Measurements from ENCODE around the gene LDAF1.
"Not testable (repeated sequence)": the region's sequence is repeated elsewhere in the genome, so short reads cannot be mapped to it uniquely, and the experiment has no call there.

LDAF1 gene

GRCh38 chr16:21194771-21195301 is 36.4 kb downstream of the LDAF1 start:
- H3K4me3 ChIP-seq (ENCODE audit: low read depth, low read length) = no peak overlapping the region
- no peak for TF ChIP-seq CTCF (IDR thresholded peaks at IDR 0.05; ENCODE audit: low read depth, low read length)
- in situ Hi-C loops (cut with HindIII; ENCODE audit: low sequenced_read_pairs) = no loop called here
- DNase-seq (ENCODE audit: low read depth, low spot score) = peak; percentile 27

GRCh38 chr16:21195330-21195729 is 36.9 kb downstream of the LDAF1 start:
- DNase-seq (ENCODE audit: low read depth, low spot score); in situ Hi-C loops (cut with HindIII; ENCODE audit: low sequenced_read_pairs); H3K4me3 ChIP-seq (ENCODE audit: low read depth, low read length): not testable (repeated sequence)

GRCh38 chr16:21197112-21197511 is 38.6 kb downstream of the LDAF1 start:
- in situ Hi-C loops (cut with HindIII; ENCODE audit: low sequenced_read_pairs) = no loop called here
- DNase-seq (ENCODE audit: low read depth, low spot score) = no peak

GRCh38 chr16:21197621-21198020 is 39.1 kb downstream of the LDAF1 start:
- in situ Hi-C loops (cut with HindIII; ENCODE audit: low sequenced_read_pairs) = no loop called here
- TF ChIP-seq CTCF (IDR thresholded peaks at IDR 0.05; ENCODE audit: low read depth, low read length) = no peak
- no peak overlapping the region for H3K4me3 ChIP-seq (ENCODE audit: low read depth, low read length)
- no peak for DNase-seq (ENCODE audit: low read depth, low spot score)

More at GRCh38 chr16:21197112-21197511, 38.6 kb downstream of the LDAF1 start:
- no peak overlapping the region for H3K4me3 ChIP-seq (ENCODE audit: low read depth, low read length)
- no peak for TF ChIP-seq CTCF (IDR thresholded peaks at IDR 0.05; ENCODE audit: low read depth, low read length)

- in situ Hi-C loops (cut with HindIII; ENCODE audit: low sequenced_read_pairs) = no loop called here
These were observed 41.2 kb downstream of the LDAF1 start for GRCh38 chr16:21199607-21200218.

GRCh38 chr16:21203155-21203797 is 44.8 kb downstream of the LDAF1 start:
- no peak overlapping the region for H3K4me3 ChIP-seq (ENCODE audit: low read depth, low read length)
- no peak for TF ChIP-seq CTCF (IDR thresholded peaks at IDR 0.05; ENCODE audit: low read depth, low read length)
- in situ Hi-C loops (cut with HindIII; ENCODE audit: low sequenced_read_pairs) = no loop called here
- DNase-seq (ENCODE audit: low read depth, low spot score) = no peak

More at GRCh38 chr16:21199607-21200218, 41.2 kb downstream of the LDAF1 start:
- DNase-seq (ENCODE audit: low read depth, low spot score) = no peak
- no peak overlapping the region for H3K4me3 ChIP-seq (ENCODE audit: low read depth, low read length)
- no peak for TF ChIP-seq CTCF (IDR thresholded peaks at IDR 0.05; ENCODE audit: low read depth, low read length)

- H3K4me3 ChIP-seq (ENCODE audit: low read depth, low read length) = no peak overlapping the region
- no peak for TF ChIP-seq CTCF (IDR thresholded peaks at IDR 0.05; ENCODE audit: low read depth, low read length)
- DNase-seq (ENCODE audit: low read depth, low spot score) = no peak
- in situ Hi-C loops (cut with HindIII; ENCODE audit: low sequenced_read_pairs) = no loop called here
These were observed 46.8 kb downstream of the LDAF1 start for GRCh38 chr16:21205303-21205702.
